SK-N-SH treated with all-trans-retinoic acid at 6 μM for 48 hours (cell line): ENCODE measurements around the gene ESRP2.

Experiments
- ARNTL ChIP-seq: fragments of 450-650 bp; formaldehyde crosslinking; IDR thresholded peaks from 2 replicates; pipeline ENCODE4 v1.5.0; 2020; ENCODE audit warnings: low read depth, mild to moderate bottlenecking, moderate library complexity, borderline replicate concordance
- CSRNP3 ChIP-seq: fragments of 250-450 bp; sonication (Bioruptor Pico); IDR thresholded peaks from 2 replicates; pipeline ENCODE4 v1.5.1; 2021; ENCODE audit warnings: mild to moderate bottlenecking, moderate library complexity
- ESRRG ChIP-seq: fragments of 250-450 bp; sonication (Bioruptor Pico); IDR thresholded peaks from 2 replicates; pipeline ENCODE4 v1.6.1; 2021; ENCODE audit warnings: mild to moderate bottlenecking
- PATZ1 ChIP-seq: fragments of 250-450 bp; sonication (Bioruptor Pico); IDR thresholded peaks from 2 replicates; pipeline ENCODE4 v1.8.0; 2020; ENCODE audit warnings: mild to moderate bottlenecking, moderate library complexity, borderline replicate concordance
- POU6F1 ChIP-seq: fragments of 250-450 bp; sonication (Bioruptor Pico); IDR thresholded peaks from 2 replicates; pipeline ENCODE4 v1.8.0; 2021; ENCODE audit warnings: low read depth, mild to moderate bottlenecking, moderate library complexity, borderline replicate concordance
- PPARA ChIP-seq: fragments of 250-450 bp; sonication (Bioruptor Pico); IDR thresholded peaks from 2 replicates; pipeline ENCODE4 v1.5.0; 2020; ENCODE audit warnings: mild to moderate bottlenecking, borderline replicate concordance
- RARB ChIP-seq: fragments of 250-450 bp; sonication (Bioruptor Pico); IDR thresholded peaks from 2 replicates; pipeline ENCODE4 v1.8.0; 2021; ENCODE audit warnings: mild to moderate bottlenecking, moderate library complexity
- SNAI2 ChIP-seq: fragments of 250-450 bp; sonication (Bioruptor Pico); IDR thresholded peaks from 2 replicates; pipeline ENCODE4 v1.5.0; 2020; ENCODE audit warnings: mild to moderate bottlenecking, moderate library complexity
- TCF4 ChIP-seq: fragments of 250-450 bp; sonication (Bioruptor Pico); IDR thresholded peaks from 2 replicates; pipeline ENCODE4 v1.8.0; 2021; ENCODE audit warnings: mild to moderate bottlenecking, moderate library complexity, borderline replicate concordance
- TOX ChIP-seq: fragments of 250-450 bp; sonication (Bioruptor Pico); IDR thresholded peaks from 2 replicates; pipeline ENCODE4 v1.8.0; 2021; ENCODE audit warnings: mild to moderate bottlenecking, moderate library complexity, borderline replicate concordance
- ZC3H10 ChIP-seq: fragments of 250-450 bp; sonication (Bioruptor Pico); IDR thresholded peaks from 2 replicates; pipeline ENCODE4 v1.5.1; 2021; ENCODE audit warnings: mild to moderate bottlenecking, moderate library complexity
- ZFP30 ChIP-seq: fragments of 450-650 bp; formaldehyde crosslinking; IDR thresholded peaks from 2 replicates; pipeline ENCODE4 v1.5.0; 2022; ENCODE audit warnings: mild to moderate bottlenecking, moderate library complexity
- ZNF70 ChIP-seq: fragments of 450-650 bp; formaldehyde crosslinking; IDR thresholded peaks from 2 replicates; pipeline ENCODE4 v1.5.0; 2020; ENCODE audit warnings: mild to moderate bottlenecking, moderate library complexity

- TF ChIP-seq PATZ1 (CRISPR knock-in tag) (no peak), CSRNP3 (CRISPR knock-in tag) (no peak), RARB (CRISPR knock-in tag) (no peak), PPARA (CRISPR knock-in tag) (no peak), ZFP30 (CRISPR knock-in tag) (no peak), TOX (CRISPR knock-in tag) (no peak), TCF4 (CRISPR knock-in tag) (no peak), ZNF70 (CRISPR knock-in tag) (no peak), POU6F1 (CRISPR knock-in tag) (no peak), ESRRG (CRISPR knock-in tag) (no peak), ZC3H10 (CRISPR knock-in tag) (no peak), ARNTL (CRISPR knock-in tag) (no peak), SNAI2 (no peak)
Observed at GRCh38 chr16:68247400-68247799, 11.5 kb upstream of the ESRP2 start.
